ENCODE measurements around the gene CKMT2.
A peak's percentile ranks its signal among the peaks of the same experiment; 100 is the strongest.
"Not testable (repeated sequence)": the region's sequence is repeated elsewhere in the genome, so short reads cannot be mapped to it uniquely, and the experiment has no call there.

The CKMT2 gene

DNA sequence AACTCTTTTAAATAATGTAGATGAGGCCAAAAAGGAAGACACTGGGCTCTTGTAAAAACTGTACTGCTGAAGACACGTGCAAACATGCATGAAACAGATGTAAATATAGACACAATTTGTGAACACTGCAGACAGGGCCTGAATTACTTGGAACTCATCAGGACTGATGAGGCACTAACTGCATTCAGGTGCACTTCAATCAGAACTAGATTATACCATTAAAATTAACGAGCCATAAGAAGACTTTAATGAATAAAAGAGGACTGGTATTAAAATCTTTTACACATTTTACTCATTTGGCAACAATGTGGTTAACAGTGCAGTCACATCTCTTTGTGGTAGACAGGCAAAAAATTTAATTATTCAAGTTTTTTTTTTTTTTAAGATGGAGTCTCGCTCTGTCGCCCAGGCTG lies 54.9 kb downstream of the CKMT2 start:
- Mint-ChIP-seq H3K36me3 (ENCODE audit: low read depth) (peaks cover 13% of the 10 kb centered on the region), H3K9me3 (peaks cover 16% of the 10 kb centered on the region), H3K27ac (no peak overlapping the region), H3K27me3 (no peaks in the 10 kb centered on the region), H3K4me1 (ENCODE audit: low read depth) (peaks cover 3% of the 10 kb centered on the region), H3K4me3 (no peak overlapping the region)
- intact Hi-C loops (cut with micrococcal nuclease), result no loop called here

DNA sequence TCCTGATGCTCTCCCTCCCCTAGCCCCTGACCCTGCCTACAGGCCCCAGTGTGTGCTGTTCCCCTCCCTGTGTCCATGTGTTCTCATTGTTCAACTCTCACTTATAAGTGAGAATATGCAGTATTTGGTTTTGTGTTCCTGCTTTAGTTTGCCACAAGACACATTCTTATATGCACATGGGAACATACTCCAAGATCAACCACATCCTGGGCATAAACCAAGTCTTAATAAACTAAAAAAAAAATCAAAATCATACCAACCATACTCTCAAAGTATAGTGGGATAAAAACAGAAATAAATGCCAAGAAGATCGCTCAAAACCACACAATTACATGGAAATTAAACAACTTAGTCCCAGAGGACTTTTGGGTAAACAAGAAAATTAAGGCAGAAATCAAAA lies 57.0 kb downstream of the CKMT2 start:
- peaks cover 30% of the 10 kb centered on the region for H3K9me3 Mint-ChIP-seq
- peaks cover 15% of the 10 kb centered on the region for H3K36me3 Mint-ChIP-seq (ENCODE audit: low read depth)
- H3K27ac Mint-ChIP-seq, result no peak overlapping the region
- H3K27me3 Mint-ChIP-seq, result no peaks in the 10 kb centered on the region
- peaks cover 5% of the 10 kb centered on the region for H3K4me1 Mint-ChIP-seq (ENCODE audit: low read depth)
- H3K4me3 Mint-ChIP-seq, result no peak overlapping the region
- intact Hi-C loops (cut with micrococcal nuclease), result no loop called here

DNA sequence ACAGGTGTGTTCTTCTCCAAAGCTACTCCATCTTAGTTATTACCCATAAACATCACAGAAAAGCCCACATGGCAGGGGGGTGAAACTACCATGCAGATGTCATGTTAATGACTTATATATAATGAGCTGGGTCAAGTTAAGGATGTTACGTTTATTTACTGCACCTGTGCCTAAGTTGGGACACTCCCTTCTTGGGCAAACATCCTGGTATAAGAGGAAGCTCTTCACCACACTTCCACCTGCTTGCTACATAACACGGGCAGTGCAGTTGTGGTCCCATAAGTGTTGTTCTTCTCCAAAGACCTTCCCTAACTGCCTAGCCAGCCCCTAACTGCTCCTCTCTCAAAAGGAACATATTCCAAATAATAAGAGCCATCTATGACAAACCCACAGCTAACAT lies 59.0 kb downstream of the CKMT2 start:
- peaks cover 5% of the 10 kb centered on the region for H3K4me1 Mint-ChIP-seq (ENCODE audit: low read depth)
- no peak overlapping the region for H3K4me3 Mint-ChIP-seq
- H3K9me3 Mint-ChIP-seq, result peaks cover 30% of the 10 kb centered on the region
- no peak overlapping the region for H3K27ac Mint-ChIP-seq
- no peaks in the 10 kb centered on the region for H3K27me3 Mint-ChIP-seq
- intact Hi-C loops (cut with micrococcal nuclease), result no loop called here
- peaks cover 15% of the 10 kb centered on the region for H3K36me3 Mint-ChIP-seq (ENCODE audit: low read depth)

DNA sequence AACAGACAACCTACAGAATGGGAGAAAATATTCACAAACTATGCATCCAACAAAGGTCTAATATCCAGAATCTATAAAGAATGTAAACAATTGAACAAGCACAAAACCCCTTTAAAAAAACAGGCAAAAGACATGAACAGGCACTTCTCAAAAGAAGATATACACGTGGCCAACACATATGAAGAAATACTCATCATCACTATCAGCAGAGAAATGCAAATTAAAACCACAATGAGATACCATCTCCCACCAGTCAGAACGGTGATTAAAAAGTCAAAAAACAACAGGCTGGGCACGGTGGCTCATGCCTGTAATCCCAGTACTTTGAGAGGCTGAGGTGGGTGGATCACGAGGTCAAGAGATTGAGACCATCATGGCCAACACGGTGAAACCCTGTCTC lies 60.9 kb downstream of the CKMT2 start:
- Mint-ChIP-seq H3K36me3 (ENCODE audit: low read depth) (peaks cover 15% of the 10 kb centered on the region), H3K9me3 (peaks cover 30% of the 10 kb centered on the region)
- H3K4me1 Mint-ChIP-seq (ENCODE audit: low read depth); intact Hi-C loops (cut with micrococcal nuclease); H3K4me3 Mint-ChIP-seq; H3K27ac Mint-ChIP-seq; H3K27me3 Mint-ChIP-seq: not testable (repeated sequence)

DNA sequence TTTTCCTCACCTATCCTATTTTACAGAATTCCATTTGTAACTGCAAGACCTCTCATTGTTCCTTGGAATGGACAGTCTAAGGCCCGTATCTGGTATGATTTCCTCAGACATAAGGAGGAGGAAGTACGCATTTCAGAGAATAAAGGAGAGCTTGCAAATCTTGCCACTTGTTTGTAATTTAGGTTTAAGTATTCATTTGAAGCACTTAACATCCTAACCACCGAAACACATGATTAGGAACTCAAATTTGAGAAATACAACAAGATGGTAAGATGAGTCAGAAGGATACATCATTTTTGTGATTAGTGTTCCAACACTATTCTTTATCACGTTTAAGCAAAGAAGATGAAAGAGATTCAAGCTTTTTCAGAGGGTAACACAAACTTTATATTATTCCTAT lies 64.4 kb downstream of the CKMT2 start:
- Mint-ChIP-seq H3K27ac (no peak overlapping the region), H3K27me3 (no peaks in the 10 kb centered on the region), H3K9me3 (peaks cover 19% of the 10 kb centered on the region), H3K4me3 (no peak overlapping the region), H3K36me3 (ENCODE audit: low read depth) (peaks cover 15% of the 10 kb centered on the region), H3K4me1 (ENCODE audit: low read depth) (peaks cover 26% of the 10 kb centered on the region)
- intact Hi-C loops (cut with micrococcal nuclease), result no loop called here

DNA sequence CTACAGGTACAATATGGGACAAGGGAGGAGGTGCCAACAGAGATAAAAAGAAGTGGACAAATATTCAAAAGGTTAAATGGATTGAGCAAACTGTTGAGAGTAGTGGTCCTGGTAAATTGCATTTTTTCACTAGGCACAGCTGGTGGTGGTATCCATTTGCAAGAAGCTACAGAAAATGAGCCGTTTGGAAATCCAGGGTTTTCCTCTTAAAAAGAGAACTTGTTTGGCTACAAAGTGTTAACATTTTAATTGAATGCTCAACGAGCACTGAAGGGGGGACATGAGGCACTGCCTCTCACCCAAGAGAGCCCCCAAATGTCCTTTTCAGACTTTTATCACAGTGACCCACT lies 67.8 kb downstream of the CKMT2 start:
- Mint-ChIP-seq H3K27ac (peak overlapping the region; percentile 88), H3K9me3 (no peaks in the 10 kb centered on the region), H3K4me1 (ENCODE audit: low read depth) (peaks cover 35% of the 10 kb centered on the region), H3K4me3 (peak overlapping the region; percentile 89), H3K27me3 (no peaks in the 10 kb centered on the region), H3K36me3 (ENCODE audit: low read depth) (peaks cover 21% of the 10 kb centered on the region)
- intact Hi-C loops (cut with micrococcal nuclease), result loop anchor here (5.0 kb wide), 3 partner anchors 451 to 976 kb away; partner anchors contain the start of genes ATG10, RPS23 and SSBP2

DNA sequence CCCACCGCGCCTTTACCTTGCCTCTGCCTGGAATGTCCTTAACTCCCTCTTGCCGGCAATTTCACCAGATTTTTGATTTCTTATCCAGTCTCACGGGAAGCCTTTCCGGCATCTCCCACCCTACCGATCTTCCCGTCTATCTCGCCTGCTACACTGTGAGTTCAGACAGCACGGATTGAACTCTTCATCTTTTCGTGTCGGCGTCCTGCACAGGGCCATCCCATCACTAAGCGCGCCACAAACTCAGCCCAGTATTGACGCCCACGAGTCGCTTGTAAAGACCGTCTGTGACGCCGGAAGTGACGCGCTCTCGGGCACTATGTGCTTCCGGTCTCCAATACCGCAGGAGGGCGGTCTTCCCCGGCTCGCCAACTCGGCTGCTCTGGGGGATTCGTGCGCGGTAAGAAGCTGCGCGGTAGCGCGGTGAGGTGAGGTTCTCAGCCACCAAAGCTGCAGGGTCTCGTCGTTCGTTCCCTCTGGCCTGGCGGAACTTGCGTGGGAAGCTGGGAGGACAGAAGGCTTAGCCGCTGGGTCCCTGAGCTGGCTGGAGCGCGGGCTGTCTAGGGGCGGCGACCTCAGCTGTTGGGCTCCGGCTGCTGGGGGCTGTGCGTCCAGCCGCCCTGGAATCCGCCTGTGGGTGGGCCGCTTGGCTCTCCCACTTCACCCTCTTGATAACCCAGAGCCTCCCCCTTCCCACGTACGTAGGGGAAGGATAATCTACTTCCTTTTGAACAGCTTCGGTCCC lies 68.3 kb downstream of the CKMT2 start, which contains the start of gene ZCCHC9:
ZCCHC9 (plus strand) TSS at position 317 of the 745 bp plus-strand sequence. CDS start 3,171 bp downstream, outside the sequence.
- intact Hi-C loops (cut with micrococcal nuclease), result loop anchor here (5.0 kb wide), 3 partner anchors 451 to 976 kb away; partner anchors contain the start of genes ATG10, RPS23 and SSBP2
- Mint-ChIP-seq H3K9me3 (no peaks in the 10 kb centered on the region), H3K36me3 (ENCODE audit: low read depth) (peaks cover 21% of the 10 kb centered on the region), H3K4me1 (ENCODE audit: low read depth) (peaks cover 35% of the 10 kb centered on the region), H3K4me3 (peak within 1 kb of the TSS; percentile 89), H3K27ac (peak within 1 kb of the TSS; percentile 88), H3K27me3 (no peaks in the 10 kb centered on the region)

DNA sequence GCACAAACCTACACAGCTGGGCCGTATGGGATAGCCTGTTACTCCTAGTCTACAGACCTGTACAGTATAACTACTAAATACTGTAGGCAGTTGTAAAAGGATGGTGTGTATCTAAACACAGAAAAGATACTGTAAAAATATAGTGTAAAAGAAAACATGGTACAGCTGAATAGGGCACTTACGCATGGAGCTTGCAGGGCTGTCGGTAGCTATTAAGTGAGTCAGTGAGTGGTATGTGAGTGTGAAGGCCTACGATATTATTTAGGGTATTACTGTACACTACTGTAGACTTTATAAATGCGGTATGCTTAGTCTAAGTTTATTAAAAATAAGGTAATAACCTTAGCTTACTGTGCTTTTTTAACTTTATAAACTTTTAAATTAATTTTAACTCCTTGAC lies 69.5 kb downstream of the CKMT2 start:
- no peaks in the 10 kb centered on the region for H3K9me3 Mint-ChIP-seq
- H3K36me3 Mint-ChIP-seq (ENCODE audit: low read depth), result peaks cover 21% of the 10 kb centered on the region
- peak overlapping the region; percentile 89 for H3K4me3 Mint-ChIP-seq
- no peaks in the 10 kb centered on the region for H3K27me3 Mint-ChIP-seq
- H3K4me1 Mint-ChIP-seq (ENCODE audit: low read depth), result peaks cover 35% of the 10 kb centered on the region
- no peak overlapping the region for H3K27ac Mint-ChIP-seq
- intact Hi-C loops (cut with micrococcal nuclease), result loop anchor here (5.0 kb wide), 3 partner anchors 450 to 975 kb away; partner anchors contain the start of genes ATG10, RPS23 and SSBP2

DNA sequence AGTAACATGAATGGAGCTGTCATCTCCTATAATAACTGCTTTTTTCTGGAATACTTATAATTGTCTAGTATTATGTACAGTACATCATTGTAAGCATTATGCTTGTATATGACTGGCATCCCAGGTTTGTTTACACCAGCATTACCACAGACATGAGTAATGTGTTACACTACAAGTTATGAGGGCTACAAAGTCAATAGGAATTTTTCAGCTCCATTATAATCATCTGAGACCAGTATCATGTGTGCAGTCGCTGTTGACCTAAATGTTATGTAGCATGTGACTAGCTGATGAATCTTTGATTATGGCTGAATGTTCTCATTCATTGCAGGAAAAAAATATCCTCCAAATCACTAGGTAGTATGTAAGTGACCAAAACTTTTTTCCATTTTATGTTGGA lies 70.4 kb downstream of the CKMT2 start:
- H3K36me3 Mint-ChIP-seq (ENCODE audit: low read depth), result peaks cover 24% of the 10 kb centered on the region
- H3K9me3 Mint-ChIP-seq, result no peaks in the 10 kb centered on the region
- intact Hi-C loops (cut with micrococcal nuclease), result loop anchor here (5.0 kb wide), 3 partner anchors 449 to 974 kb away; partner anchors contain the start of genes ATG10, RPS23 and SSBP2
- H3K27me3 Mint-ChIP-seq, result no peaks in the 10 kb centered on the region
- H3K4me1 Mint-ChIP-seq (ENCODE audit: low read depth), result peaks cover 35% of the 10 kb centered on the region
- no peak overlapping the region for H3K27ac Mint-ChIP-seq
- no peak overlapping the region for H3K4me3 Mint-ChIP-seq

DNA sequence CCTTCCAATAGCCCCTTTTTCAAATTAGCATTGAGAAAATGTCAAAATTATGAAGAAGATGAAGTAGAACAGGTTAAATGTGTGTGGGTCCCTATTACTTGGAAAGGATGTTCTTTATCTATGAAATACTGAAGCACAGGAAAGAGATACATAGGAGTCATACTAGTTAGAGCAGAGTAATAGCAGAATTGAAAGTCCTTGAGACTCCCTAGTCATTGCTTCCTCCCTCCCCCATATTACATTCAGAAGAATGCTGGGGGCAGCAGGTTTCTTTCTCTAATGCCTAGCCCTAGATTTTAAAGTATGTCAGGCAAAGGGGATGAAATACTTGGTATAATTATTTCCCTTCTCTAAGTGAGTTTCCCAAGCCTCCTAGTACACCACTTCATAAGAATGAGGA lies 72.7 kb downstream of the CKMT2 start:
- Mint-ChIP-seq H3K27me3 (no peaks in the 10 kb centered on the region), H3K36me3 (ENCODE audit: low read depth) (peaks cover 46% of the 10 kb centered on the region), H3K4me1 (ENCODE audit: low read depth) (peaks cover 21% of the 10 kb centered on the region), H3K27ac (no peak overlapping the region), H3K4me3 (no peak overlapping the region), H3K9me3 (no peaks in the 10 kb centered on the region)
- intact Hi-C loops (cut with micrococcal nuclease), result no loop called here

DNA sequence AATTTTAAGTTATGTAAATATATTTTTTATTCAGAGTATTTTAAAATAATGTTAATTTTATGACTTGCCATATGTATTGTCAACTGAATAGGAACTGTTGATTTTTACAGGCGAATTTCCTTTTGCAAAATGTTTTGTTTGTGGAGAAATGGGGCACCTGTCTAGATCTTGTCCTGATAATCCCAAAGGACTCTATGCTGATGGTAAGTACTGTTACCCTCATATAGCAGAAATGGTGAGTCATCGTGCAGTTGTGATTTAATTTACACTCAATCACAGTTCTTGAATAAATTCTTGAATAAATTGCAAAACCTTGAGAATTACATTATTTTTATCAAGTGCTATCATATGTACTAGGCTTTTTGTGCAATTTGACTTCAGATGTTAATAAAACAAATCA lies 75.7 kb downstream of the CKMT2 start:
- Mint-ChIP-seq H3K27me3 (no peaks in the 10 kb centered on the region), H3K36me3 (ENCODE audit: low read depth) (peaks cover 63% of the 10 kb centered on the region), H3K27ac (no peak overlapping the region), H3K4me3 (no peak overlapping the region), H3K4me1 (ENCODE audit: low read depth) (peaks cover 13% of the 10 kb centered on the region), H3K9me3 (no peaks in the 10 kb centered on the region)
- intact Hi-C loops (cut with micrococcal nuclease), result no loop called here

DNA sequence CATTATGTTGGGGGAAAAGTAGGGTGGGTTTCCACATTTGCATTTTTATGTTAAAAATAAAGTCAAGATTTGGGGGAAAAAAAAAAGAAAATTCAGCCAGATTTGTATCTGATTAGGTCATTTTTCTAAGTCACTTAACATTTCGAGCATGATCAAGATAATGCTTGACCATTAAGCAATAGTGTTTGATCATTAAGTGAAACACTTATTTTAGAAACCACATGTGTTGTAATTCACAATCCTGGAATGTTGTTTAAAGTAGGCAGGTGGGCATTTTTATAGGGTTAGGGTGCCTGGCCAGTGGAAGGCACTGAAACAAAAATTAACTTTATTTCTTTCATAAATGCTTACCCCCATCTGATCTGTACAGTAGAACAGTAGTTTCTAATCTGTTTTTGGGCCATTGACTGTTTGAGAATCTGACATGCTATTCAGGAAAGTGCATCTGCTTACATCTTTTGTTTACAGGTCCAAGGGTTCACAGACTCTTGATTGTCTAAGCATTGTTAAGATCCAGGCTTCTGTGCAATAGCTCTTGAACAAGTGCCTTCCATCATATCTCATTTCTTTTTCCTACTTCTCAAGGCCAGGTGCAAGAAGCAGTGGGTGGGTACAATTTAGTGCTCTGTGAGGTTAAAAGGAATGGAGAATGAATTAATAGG lies 77.4 kb downstream of the CKMT2 start:
- Mint-ChIP-seq H3K36me3 (ENCODE audit: low read depth) (peaks cover 62% of the 10 kb centered on the region), H3K27ac (no peak overlapping the region), H3K9me3 (no peaks in the 10 kb centered on the region), H3K27me3 (no peaks in the 10 kb centered on the region), H3K4me3 (no peak overlapping the region), H3K4me1 (ENCODE audit: low read depth) (peaks cover 2% of the 10 kb centered on the region)
- intact Hi-C loops (cut with micrococcal nuclease), result no loop called here

DNA sequence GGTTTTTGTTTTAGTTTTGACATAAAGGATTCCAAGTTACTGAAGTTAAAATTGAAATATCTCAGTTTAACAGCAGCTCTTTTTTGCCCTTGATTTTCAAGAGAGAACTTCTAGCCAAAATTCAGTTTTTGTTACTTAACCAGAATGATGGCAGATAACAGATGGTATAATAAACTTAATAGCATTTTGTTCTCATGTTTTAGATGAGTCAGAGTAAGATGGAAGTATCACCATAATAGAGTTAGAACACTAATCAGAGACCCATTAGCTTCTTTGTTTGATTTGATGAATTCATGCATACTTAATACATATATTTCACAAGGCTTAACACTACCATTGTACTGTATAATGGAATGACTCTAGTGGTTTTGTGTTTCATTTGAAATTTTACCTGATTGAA lies 80.2 kb downstream of the CKMT2 start:
- H3K4me1 Mint-ChIP-seq (ENCODE audit: low read depth), result peaks cover 17% of the 10 kb centered on the region
- peaks cover 61% of the 10 kb centered on the region for H3K36me3 Mint-ChIP-seq (ENCODE audit: low read depth)
- H3K9me3 Mint-ChIP-seq, result no peaks in the 10 kb centered on the region
- H3K27me3 Mint-ChIP-seq, result peaks cover 2% of the 10 kb centered on the region
- H3K4me3 Mint-ChIP-seq, result no peak overlapping the region
- intact Hi-C loops (cut with micrococcal nuclease), result no loop called here
- H3K27ac Mint-ChIP-seq, result no peak overlapping the region

DNA sequence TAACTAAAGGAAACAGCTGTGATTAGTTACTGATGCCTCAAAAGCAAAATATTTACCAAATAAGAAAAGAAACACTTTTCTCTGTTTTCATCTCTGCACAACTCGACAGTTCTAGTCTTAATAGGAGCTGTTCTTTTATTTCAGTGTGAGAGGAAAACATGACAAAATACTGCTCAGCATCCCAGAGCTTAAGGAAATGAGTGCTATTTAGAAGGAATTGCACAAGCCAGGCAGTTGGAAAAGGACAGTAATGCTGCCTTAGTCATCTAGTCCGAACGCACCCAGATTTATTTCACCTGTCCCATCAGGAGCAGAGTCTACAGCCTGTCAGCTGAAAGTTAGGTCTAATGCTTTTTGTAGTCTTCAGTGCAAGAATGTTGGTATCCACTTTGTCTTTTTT lies 80.6 kb downstream of the CKMT2 start:
- Mint-ChIP-seq H3K9me3 (no peaks in the 10 kb centered on the region), H3K27me3 (peaks cover 2% of the 10 kb centered on the region), H3K27ac (no peak overlapping the region), H3K4me3 (no peak overlapping the region), H3K36me3 (ENCODE audit: low read depth) (peaks cover 57% of the 10 kb centered on the region), H3K4me1 (ENCODE audit: low read depth) (peaks cover 17% of the 10 kb centered on the region)
- intact Hi-C loops (cut with micrococcal nuclease), result no loop called here
